B cell (primary cell): ENCODE data around the gene MYCN. TPM values are rescaled to one million over a fixed set of nuclear protein-coding genes. Genes with fewer than 3 reads are reported as not detected.

Source experiments
- ATAC-seq: fragments of 200-7000 bp; cut with Tn5 transposase; one replicate; pipeline ENCODE4 v1.10.0; 2021; ENCODE audit warnings: low read depth, mild to moderate bottlenecking, moderate number of reproducible peaks, moderate library complexity
- CTCF ChIA-PET: fragments of 350-600 bp; sonication (Branson Sonifier 250); formaldehyde crosslinking; loops from one replicate; lab custom pipeline; 2021; ENCODE audit warnings: antibody characterized with exemption, inconsistent platforms; lab: Charles Lee
- POLR2A ChIA-PET: fragments of 350-600 bp; sonication (Branson Sonifier 250); formaldehyde crosslinking; loops from one replicate; lab custom pipeline; 2021; ENCODE audit warnings: antibody characterized with exemption; lab: Charles Lee
- DNase-seq: peaks from one replicate; pipeline ENCODE4 v3.0.0; 2013
- H2AFZ ChIP-seq: 2 replicates; pipeline ENCODE4 v1.6.1; 2012; ENCODE audit warnings: mild to moderate bottlenecking, low read depth, low read length; ENCODE audit not compliant: insufficient read depth, poor library complexity, severe bottlenecking
- H3K27ac ChIP-seq, 2 donors: 1 replicate in 1 of 2; 2 replicates in 1 of 2; pipeline ENCODE4 v1.5.1; 2012 to 2013; ENCODE audit warnings: low read length in 2 of 2, mild to moderate bottlenecking in 2 of 2, moderate library complexity in 1 of 2
- H3K27me3 ChIP-seq, 4 experiments: fragments of 200-600 bp in 1 of 4; sonication (generic) in 1 of 4; replicated peaks in 1 of 4; 1 replicate in 2 of 4; 2 replicates in 2 of 4; pipeline versions ENCODE4 v1.6.1 to v1.7.0; 2013 to 2016; ENCODE audit warnings: low read length in 3 of 4, mild to moderate bottlenecking in 2 of 4, mixed read lengths in 1 of 4, moderate library complexity in 1 of 4; ENCODE audit not compliant: insufficient read depth in 4 of 4, control insufficient read depth in 3 of 4; ENCODE audit errors: control extremely low read depth in 1 of 4
- H3K36me3 ChIP-seq, 2 experiments: replicated peaks in 1 of 2; 1 replicate in 1 of 2; 2 replicates in 1 of 2; pipeline versions ENCODE4 v1.6.1 to v1.7.1; 2013; ENCODE audit warnings: low read length in 1 of 2; ENCODE audit not compliant: insufficient read depth in 2 of 2, control insufficient read depth in 1 of 2; ENCODE audit errors: control extremely low read depth in 1 of 2, extremely low read depth in 1 of 2
- H3K4me1 ChIP-seq, 2 donors: fragments of 200-600 bp in 1 of 2; sonication (generic) in 1 of 2; 1 replicate in 1 of 2; 2 replicates in 1 of 2; pipeline versions ENCODE4 v1.5.1 to v1.6.1; 2013 to 2017; ENCODE audit warnings: low read length in 2 of 2; ENCODE audit not compliant: control insufficient read depth in 2 of 2, insufficient read depth in 2 of 2
- H3K4me2 ChIP-seq: replicated peaks from 2 replicates; pipeline ENCODE3; 2012; ENCODE audit warnings: mild to moderate bottlenecking, low read depth, low read length; ENCODE audit not compliant: poor library complexity, severe bottlenecking
- H3K4me3 ChIP-seq, 5 experiments: fragments of 200-600 bp in 1 of 5; sonication (generic) in 1 of 5; 1 replicate in 3 of 5; 2 replicates in 2 of 5; pipeline versions ENCODE4 v1.5.1 to v1.7.0; 2011 to 2016; ENCODE audit warnings: low read length in 4 of 5, mild to moderate bottlenecking in 4 of 5, low read depth in 2 of 5, control low read depth in 1 of 5, moderate library complexity in 1 of 5; ENCODE audit not compliant: insufficient read depth in 1 of 5; ENCODE audit errors: control extremely low read depth in 1 of 5, extremely low read depth in 1 of 5
- H3K79me2 ChIP-seq: fragments of 200-600 bp; sonication (generic); one replicate; pipeline ENCODE4 v1.6.0; 2016; ENCODE audit warnings: low read length; ENCODE audit not compliant: control insufficient read depth, insufficient read depth
- H3K9ac ChIP-seq: fragments of 200-600 bp; sonication (generic); 2 replicates; pipeline ENCODE4 v1.6.1; 2017; ENCODE audit warnings: mild to moderate bottlenecking, low read length, moderate library complexity
- H3K9me3 ChIP-seq, 3 donors: one replicate each; pipeline versions ENCODE4 v1.6.1 to v1.7.1; 2013; ENCODE audit warnings: low read length in 2 of 3; ENCODE audit not compliant: control insufficient read depth in 2 of 3, insufficient read depth in 1 of 3; ENCODE audit errors: control extremely low read depth in 1 of 3
- H4K20me1 ChIP-seq: 2 replicates; pipeline ENCODE4 v1.6.0; 2012; ENCODE audit warnings: mild to moderate bottlenecking, low read length; ENCODE audit not compliant: insufficient read depth, control insufficient read depth, poor library complexity, severe bottlenecking
- H3K27ac Mint-ChIP-seq: one replicate; pipeline ENCODE4 v1.8.0; 2021; ENCODE audit warnings: mixed read lengths
- H3K27me3 Mint-ChIP-seq: one replicate; pipeline ENCODE4 v1.8.0; 2021; ENCODE audit warnings: mixed read lengths
- H3K4me1 Mint-ChIP-seq: one replicate; pipeline ENCODE4 v1.8.0; 2021; ENCODE audit warnings: mixed read lengths
- H3K4me3 Mint-ChIP-seq: one replicate; pipeline ENCODE4 v1.8.0; 2021; ENCODE audit warnings: mixed read lengths
- H3K9me3 Mint-ChIP-seq: one replicate; pipeline ENCODE4 v1.8.0; 2022; ENCODE audit warnings: mixed read lengths; ENCODE audit not compliant: insufficient read depth
- CTCF ChIP-seq: fragments of 200-600 bp; IDR thresholded peaks from one replicate; pipeline ENCODE4 v1.8.0; 2022; ENCODE audit warnings: antibody characterized with exemption, mild to moderate bottlenecking
- EZH2 ChIP-seq: IDR thresholded peaks from 2 replicates; pipeline ENCODE4 v1.6.1; 2012; ENCODE audit warnings: borderline replicate concordance, low read depth, mild to moderate bottlenecking, moderate library complexity, low read length; ENCODE audit not compliant: insufficient read depth, poor library complexity, severe bottlenecking
- WGBS: methylation state at CpG from one replicate; pipeline ENCODE4 v1.1.5; 2013; ENCODE audit warnings: missing lambda C conversion rate; ENCODE audit not compliant: insufficient coverage; 5-methylcytosine and 5-hydroxymethylcytosine counted together
- intact Hi-C: fragments of 100-400 bp; cut with micrococcal nuclease; formaldehyde crosslinking; loops from one replicate; pipeline ENCODE4 v1.10.0; 2022
- polyA plus RNA-seq: library from polyadenylated mRNA; depleted of rRNA; stranded (reverse); fragments of >200 nt; gene quantifications from 2 replicates; pipeline ENCODE4 v1.2.3, GENCODE V29; 2012
- total RNA-seq, 2 donors: library from RNA; stranded (reverse); fragments of 120-200 nt in 1 of 2; gene quantifications; 1 replicate in 1 of 2; 2 replicates in 1 of 2; pipeline versions ENCODE4 v1.2.3 to v1.2.4, GENCODE V29; 2013 to 2022

The MYCN gene
- total and polyA plus RNA-seq, 2 donors (not counting 1 experiment from before 2014, with no cell fraction given): not detected

GRCh38 chr2:15955232-15955988 is 15.1 kb downstream of the MYCN start:
- ChIA-PET CTCF (no interaction called here), POLR2A (no interaction called here)
- H3K9me3 ChIP-seq: no peaks in the 10 kb centered on the region
- no peaks in the 10 kb centered on the region for H3K4me1 Mint-ChIP-seq
- no peak overlapping the region for H3K4me3 Mint-ChIP-seq
- TF ChIP-seq EZH2 (no peak), CTCF (no peak)
- peaks cover 24% of the 10 kb centered on the region for H3K27me3 Mint-ChIP-seq
- no peaks in the 10 kb centered on the region for H3K4me1 ChIP-seq
- no peak overlapping the region for H3K4me2 ChIP-seq
- H3K27ac ChIP-seq: no peak overlapping the region
- H3K27ac Mint-ChIP-seq: no peak overlapping the region
- no peak overlapping the region for H3K4me3 ChIP-seq
- no peaks in the 10 kb centered on the region for H3K79me2 ChIP-seq
- H4K20me1 ChIP-seq: no peaks in the 10 kb centered on the region
- no peak overlapping the region for H2AFZ ChIP-seq
- DNase-seq (no peak), ATAC-seq (no peak)
- H3K36me3 ChIP-seq: no peaks in the 10 kb centered on the region
- intact Hi-C loops: no loop called here
- H3K9me3 Mint-ChIP-seq: no peaks in the 10 kb centered on the region
- no peak overlapping the region for H3K9ac ChIP-seq
- no peaks in the 10 kb centered on the region for H3K27me3 ChIP-seq
- 74% methylated on average over 2 of the region's 7 CpGs for WGBS

- ChIA-PET POLR2A (no interaction called here), CTCF (no interaction called here)
- H3K9ac ChIP-seq: no peak overlapping the region
- no peak for ATAC-seq
- Mint-ChIP-seq H3K9me3 (no peaks in the 10 kb centered on the region), H3K4me1 (no peaks in the 10 kb centered on the region), H3K27me3 (peaks cover 24% of the 10 kb centered on the region), H3K27ac (no peak overlapping the region), H3K4me3 (no peak overlapping the region)
- H3K4me3 ChIP-seq: no peak overlapping the region
- H3K27ac ChIP-seq: no peak overlapping the region
- no peaks in the 10 kb centered on the region for H3K27me3 ChIP-seq
- intact Hi-C loops: no loop called here
- DNase-seq: no peak
- no peaks in the 10 kb centered on the region for H4K20me1 ChIP-seq
- H3K9me3 ChIP-seq: no peaks in the 10 kb centered on the region
- no peak overlapping the region for H3K4me2 ChIP-seq
- no peaks in the 10 kb centered on the region for H3K4me1 ChIP-seq
- H2AFZ ChIP-seq: no peak overlapping the region
- H3K79me2 ChIP-seq: no peaks in the 10 kb centered on the region
- no peaks in the 10 kb centered on the region for H3K36me3 ChIP-seq
- TF ChIP-seq EZH2 (no peak), CTCF (no peak)
- WGBS: 94% methylated on average over 7 of the region's 9 CpGs
Observed at GRCh38 chr2:15956230-15956629, 15.9 kb downstream of the MYCN start.
